Loucy (cell line): ENCODE data around the gene NCOA7.

Experiments
- H2AFZ ChIP-seq: fragments of 200-600 bp; sonication (generic); 2 replicates; pipeline ENCODE4 v1.6.0; 2016; ENCODE audit warnings: antibody characterized with exemption, mild to moderate bottlenecking, low read length, moderate library complexity
- H3F3A ChIP-seq: fragments of 200-600 bp; 2 replicates; pipeline ENCODE4 v1.6.0; 2016; ENCODE audit warnings: antibody characterized with exemption, low read depth, mild to moderate bottlenecking
- H3K27me3 ChIP-seq: fragments of 200-600 bp; sonication (generic); 2 replicates; pipeline ENCODE4 v1.6.1; 2014; ENCODE audit warnings: low read length, mild to moderate bottlenecking; ENCODE audit not compliant: insufficient read depth, poor library complexity, severe bottlenecking
- H3K36me3 ChIP-seq: fragments of 200-600 bp; sonication (generic); 2 replicates; pipeline ENCODE4 v1.6.1; 2016; ENCODE audit warnings: low read length; ENCODE audit not compliant: insufficient read depth
- H3K4me1 ChIP-seq: fragments of 200-600 bp; sonication (generic); 2 replicates; pipeline ENCODE4 v1.5.1; 2014; ENCODE audit warnings: low read length, mild to moderate bottlenecking; ENCODE audit not compliant: insufficient read depth, poor library complexity, severe bottlenecking
- H3K4me2 ChIP-seq: fragments of 200-600 bp; sonication (generic); 2 replicates; pipeline ENCODE4 v1.6.0; 2014; ENCODE audit warnings: antibody characterized with exemption, low read length, low read depth, mild to moderate bottlenecking; ENCODE audit not compliant: poor library complexity, severe bottlenecking
- H3K4me3 ChIP-seq: fragments of 200-600 bp; sonication (generic); 2 replicates; pipeline ENCODE4 v1.5.1; 2014; ENCODE audit warnings: low read length, mild to moderate bottlenecking, mixed read lengths; ENCODE audit not compliant: poor library complexity, severe bottlenecking
- H3K79me2 ChIP-seq: fragments of 200-600 bp; sonication (generic); 2 replicates; pipeline ENCODE4 v1.6.1; 2014; ENCODE audit warnings: low read length; ENCODE audit not compliant: insufficient read depth
- H3K9ac ChIP-seq: fragments of 200-600 bp; sonication (generic); 2 replicates; pipeline ENCODE4 v1.6.0; 2014; ENCODE audit warnings: mild to moderate bottlenecking, low read depth, low read length, moderate library complexity; ENCODE audit not compliant: poor library complexity, severe bottlenecking
- H3K9me2 ChIP-seq: fragments of 200-600 bp; sonication (generic); replicated peaks from 2 replicates; pipeline ENCODE4 v1.6.1; 2016; ENCODE audit warnings: low read depth, low read length, mixed read lengths
- H3K9me3 ChIP-seq: fragments of 200-600 bp; sonication (generic); 2 replicates; pipeline ENCODE4 v1.6.1; 2014; ENCODE audit warnings: mild to moderate bottlenecking, antibody characterized with exemption, low read length, low read depth; ENCODE audit not compliant: insufficient read depth
- H4K20me1 ChIP-seq: fragments of 200-600 bp; sonication (generic); 2 replicates; pipeline ENCODE4 v1.6.0; 2014; ENCODE audit warnings: antibody characterized with exemption, low read length, mild to moderate bottlenecking; ENCODE audit not compliant: insufficient read depth, poor library complexity, severe bottlenecking
- CTCF ChIP-seq: fragments of 200-600 bp; sonication (generic); conservative IDR thresholded peaks from 2 replicates; pipeline ENCODE4 v1.5.1; 2014; ENCODE audit warnings: mild to moderate bottlenecking, antibody characterized with exemption, low read length
- EZH2phosphoT487 ChIP-seq: fragments of 200-600 bp; IDR thresholded peaks from 2 replicates; pipeline ENCODE4 v1.6.1; 2018; ENCODE audit warnings: antibody characterized with exemption, mild to moderate bottlenecking, moderate library complexity, borderline replicate concordance

NCOA7 gene

GRCh38 chr6:125746019-125746414 lies 44.7 kb upstream of the NCOA7 start:
- no peaks in the 10 kb centered on the region for H3K36me3 ChIP-seq
- no peaks in the 10 kb centered on the region for H3K9me3 ChIP-seq
- no peaks in the 10 kb centered on the region for H3K4me1 ChIP-seq
- no peaks in the 10 kb centered on the region for H3F3A ChIP-seq
- no peaks in the 10 kb centered on the region for H4K20me1 ChIP-seq
- no peaks in the 10 kb centered on the region for H3K9me2 ChIP-seq
- H3K27me3 ChIP-seq, result peaks cover 4% of the 10 kb centered on the region
- H3K9ac ChIP-seq, result no peak overlapping the region
- H3K4me3 ChIP-seq, result no peak overlapping the region
- no peak overlapping the region for H3K4me2 ChIP-seq
- no peaks in the 10 kb centered on the region for H3K79me2 ChIP-seq
- H2AFZ ChIP-seq, result no peak overlapping the region
- no peak for TF ChIP-seq CTCF
- TF ChIP-seq EZH2phosphoT487, result no peak

GRCh38 chr6:125746731-125747588 lies 43.8 kb upstream of the NCOA7 start:
- Histone ChIP-seq H3K27me3 (peaks cover 4% of the 10 kb centered on the region), H4K20me1 (no peaks in the 10 kb centered on the region), H3K4me1 (no peaks in the 10 kb centered on the region), H3K9ac (no peak overlapping the region), H3K4me2 (no peak overlapping the region), H2AFZ (no peak overlapping the region), H3K79me2 (no peaks in the 10 kb centered on the region), H3F3A (no peaks in the 10 kb centered on the region), H3K9me2 (no peaks in the 10 kb centered on the region), H3K4me3 (no peak overlapping the region), H3K36me3 (no peaks in the 10 kb centered on the region), H3K9me3 (no peaks in the 10 kb centered on the region)
- TF ChIP-seq CTCF, result no peak
- TF ChIP-seq EZH2phosphoT487, result no peak

GRCh38 chr6:125747589-125748405 lies 43.0 kb upstream of the NCOA7 start:
- Histone ChIP-seq H3K9me3 (no peaks in the 10 kb centered on the region), H3K27me3 (peaks cover 4% of the 10 kb centered on the region), H3K79me2 (no peaks in the 10 kb centered on the region), H3K4me3 (no peak overlapping the region), H3K4me1 (no peaks in the 10 kb centered on the region), H3F3A (no peaks in the 10 kb centered on the region), H3K4me2 (no peak overlapping the region), H4K20me1 (no peaks in the 10 kb centered on the region), H3K36me3 (no peaks in the 10 kb centered on the region), H2AFZ (no peak overlapping the region), H3K9ac (no peak overlapping the region), H3K9me2 (no peaks in the 10 kb centered on the region)
- no peak for TF ChIP-seq CTCF
- no peak for TF ChIP-seq EZH2phosphoT487
